Transverse colon (tissue), 4 donors: Measurements from ENCODE around the gene MDC1. TPM values are rescaled to one million over a fixed set of nuclear protein-coding genes. Genes with fewer than 3 reads are reported as not detected.

Source experiments
- DNase-seq: peaks from one replicate; pipeline ENCODE4 v3.0.0-alpha.2; 2019
- H3K27ac ChIP-seq, 4 donors: fragments of 200-600 bp; sonication (generic); 2 replicates each; pipeline ENCODE4 v1.5.1; 2016 to 2018; ENCODE audit warnings: inconsistent platforms in 4 of 4
- H3K27me3 ChIP-seq: fragments of 200-600 bp; sonication (generic); 2 replicates; pipeline ENCODE4 v1.5.1; 2017; ENCODE audit warnings: inconsistent platforms
- H3K36me3 ChIP-seq, 4 donors: fragments of 200-600 bp; sonication (generic); 2 replicates each; pipeline ENCODE4 v1.5.1; 2017 to 2019; ENCODE audit warnings: inconsistent platforms in 4 of 4
- H3K4me1 ChIP-seq, 4 donors: fragments of 200-600 bp; sonication (generic); 2 replicates each; pipeline ENCODE4 v1.5.1; 2017 to 2020; ENCODE audit warnings: inconsistent platforms in 4 of 4
- H3K4me3 ChIP-seq, 4 donors: fragments of 200-600 bp; sonication (generic); 1 replicate in 1 of 4; 2 replicates in 3 of 4; pipeline versions ENCODE4 v1.5.1 to v1.6.1; 2017 to 2019; ENCODE audit warnings: inconsistent platforms in 4 of 4
- H3K9me3 ChIP-seq, 2 donors: fragments of 200-600 bp; sonication (generic); 2 replicates each; pipeline ENCODE4 v1.5.1; 2017 to 2019; ENCODE audit warnings: inconsistent platforms in 2 of 2
- EP300 ChIP-seq: sonication (generic); formaldehyde crosslinking; IDR thresholded peaks from one replicate; pipeline ENCODE4 v1.6.1; 2017; ENCODE audit warnings: antibody characterized with exemption, low read depth
- POLR2A ChIP-seq: fragments of 450-650 bp; IDR thresholded peaks from one replicate; pipeline ENCODE4 v1.6.1; 2016; ENCODE audit warnings: antibody characterized with exemption, mild to moderate bottlenecking, moderate library complexity
- POLR2AphosphoS5 ChIP-seq, 3 donors: sonication (generic); formaldehyde crosslinking; IDR thresholded peaks; one replicate each; pipeline ENCODE4 v1.6.1; 2016; ENCODE audit warnings: antibody characterized with exemption in 3 of 3
- WGBS, 2 donors: methylation state at CpG; one replicate each; pipeline ENCODE4 v1.1.5; 2018; ENCODE audit warnings: low coverage in 1 of 2; 5-methylcytosine and 5-hydroxymethylcytosine counted together
- in situ Hi-C, 4 donors: fragments of 200-750 bp; cut with MboI; loops; one replicate each; pipeline versions ENCODE4 v1.15.0 to v1.15.1; 2017; ENCODE audit warnings: low sequenced_read_pairs in 3 of 4, low pct_ligation_motif_present in 1 of 4, low pct_unique_long_range_greater_than_20kb in 1 of 4
- intact Hi-C: fragments of 100-400 bp; cut with DNase I; formaldehyde crosslinking; loops from one replicate; pipeline ENCODE4 v1.15.1; 2023; ENCODE audit warnings: low total_unique reads
- total RNA-seq, 4 donors: library from RNA; depleted of rRNA; stranded (reverse); fragments of >200 nt; gene quantifications; one replicate each; pipeline ENCODE4 v1.1.0, GENCODE V29; 2016
- TF ChIP-seq, protein P1 (sequence below), 5 experiments: fragments of 200-600 bp in 3 of 5; fragments of 450-650 bp in 2 of 5; sonication (generic) in 3 of 5; IDR thresholded peaks; 1 replicate in 2 of 5; 2 replicates in 3 of 5; pipeline ENCODE4 v1.5.1; 2016 to 2017; ENCODE audit warnings: antibody characterized with exemption in 5 of 5, inconsistent platforms in 3 of 5, mild to moderate bottlenecking in 2 of 5, moderate library complexity in 1 of 5

MDC1 gene
- total RNA-seq, 4 donors from 2014 or later: 3.1 to 13.5 (median 9.7) TPM

DNA sequence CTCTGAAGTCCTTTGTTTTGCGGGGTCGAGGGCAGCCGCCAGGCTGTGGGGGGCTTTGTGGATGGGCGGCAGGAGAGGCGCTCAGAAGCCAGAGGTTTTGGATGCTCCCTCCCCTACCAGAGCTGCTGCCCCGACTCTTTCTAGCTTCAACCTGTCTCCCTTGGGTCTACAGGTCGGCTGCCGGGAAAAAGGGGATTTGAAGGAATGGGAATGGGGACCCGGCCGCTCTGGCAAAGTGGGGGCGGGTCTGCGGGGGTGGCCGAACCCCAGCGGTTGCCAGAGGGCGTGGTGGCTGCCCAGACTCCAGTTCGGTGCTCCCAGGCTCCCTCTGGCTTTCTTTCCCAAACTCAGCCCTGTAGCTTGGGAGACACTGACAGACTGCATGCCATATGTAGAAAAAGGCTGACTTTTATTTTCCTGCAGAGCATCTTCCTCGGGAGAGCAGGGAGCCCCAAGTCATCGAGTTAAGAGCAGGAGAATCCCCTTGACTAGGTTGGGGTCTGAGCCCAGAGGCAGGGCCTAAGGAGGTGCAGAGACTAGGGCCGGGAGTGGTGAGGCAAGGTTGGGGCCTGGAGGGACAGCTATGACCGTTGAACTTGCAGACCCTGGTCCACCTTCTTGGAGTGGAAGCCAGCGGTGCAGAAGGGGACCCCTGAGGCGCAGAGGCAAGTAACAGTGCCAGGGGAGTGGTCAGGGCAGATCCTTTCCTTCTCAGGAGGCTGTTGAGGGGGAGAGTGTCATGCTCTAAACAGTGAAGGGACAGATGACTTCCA lies 29.2 kb downstream of the MDC1 start:
- peak overlapping the region; percentile 63 to 81 (median 68) for H3K4me3 ChIP-seq
- in situ Hi-C loops (no loop called here), intact Hi-C loops (loop anchor here (2.0 to 5.0 kb wide), 2 partner anchors 29 to 71 kb away; partner anchors contain the start of genes MDC1, MRPS18B and PPP1R10)
- H3K27ac ChIP-seq: peak overlapping the region; percentile 93 to 99 (median 96)
- H3K9me3 ChIP-seq: no peaks in the 10 kb centered on the region
- H3K27me3 ChIP-seq: no peaks in the 10 kb centered on the region
- H3K36me3 ChIP-seq: no peaks in the 10 kb centered on the region
- peaks cover 6 to 73% (median 33%) of the 10 kb centered on the region in 4 donors for H3K4me1 ChIP-seq
- 22% methylated on average over 18 of the region's 22 CpGs; no CpG with 5 or more reads in 1 of the 2 donors for WGBS, 2 donors
- TF ChIP-seq, protein P1, sequence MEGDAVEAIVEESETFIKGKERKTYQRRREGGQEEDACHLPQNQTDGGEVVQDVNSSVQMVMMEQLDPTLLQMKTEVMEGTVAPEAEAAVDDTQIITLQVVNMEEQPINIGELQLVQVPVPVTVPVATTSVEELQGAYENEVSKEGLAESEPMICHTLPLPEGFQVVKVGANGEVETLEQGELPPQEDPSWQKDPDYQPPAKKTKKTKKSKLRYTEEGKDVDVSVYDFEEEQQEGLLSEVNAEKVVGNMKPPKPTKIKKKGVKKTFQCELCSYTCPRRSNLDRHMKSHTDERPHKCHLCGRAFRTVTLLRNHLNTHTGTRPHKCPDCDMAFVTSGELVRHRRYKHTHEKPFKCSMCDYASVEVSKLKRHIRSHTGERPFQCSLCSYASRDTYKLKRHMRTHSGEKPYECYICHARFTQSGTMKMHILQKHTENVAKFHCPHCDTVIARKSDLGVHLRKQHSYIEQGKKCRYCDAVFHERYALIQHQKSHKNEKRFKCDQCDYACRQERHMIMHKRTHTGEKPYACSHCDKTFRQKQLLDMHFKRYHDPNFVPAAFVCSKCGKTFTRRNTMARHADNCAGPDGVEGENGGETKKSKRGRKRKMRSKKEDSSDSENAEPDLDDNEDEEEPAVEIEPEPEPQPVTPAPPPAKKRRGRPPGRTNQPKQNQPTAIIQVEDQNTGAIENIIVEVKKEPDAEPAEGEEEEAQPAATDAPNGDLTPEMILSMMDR (IDR thresholded peaks at IDR 0.05): no peak
- no peak for TF ChIP-seq POLR2A
- no peak for TF ChIP-seq EP300
- TF ChIP-seq POLR2AphosphoS5 (IDR thresholded peaks at IDR 0.05): no peak
- no peak for DNase-seq

DNA sequence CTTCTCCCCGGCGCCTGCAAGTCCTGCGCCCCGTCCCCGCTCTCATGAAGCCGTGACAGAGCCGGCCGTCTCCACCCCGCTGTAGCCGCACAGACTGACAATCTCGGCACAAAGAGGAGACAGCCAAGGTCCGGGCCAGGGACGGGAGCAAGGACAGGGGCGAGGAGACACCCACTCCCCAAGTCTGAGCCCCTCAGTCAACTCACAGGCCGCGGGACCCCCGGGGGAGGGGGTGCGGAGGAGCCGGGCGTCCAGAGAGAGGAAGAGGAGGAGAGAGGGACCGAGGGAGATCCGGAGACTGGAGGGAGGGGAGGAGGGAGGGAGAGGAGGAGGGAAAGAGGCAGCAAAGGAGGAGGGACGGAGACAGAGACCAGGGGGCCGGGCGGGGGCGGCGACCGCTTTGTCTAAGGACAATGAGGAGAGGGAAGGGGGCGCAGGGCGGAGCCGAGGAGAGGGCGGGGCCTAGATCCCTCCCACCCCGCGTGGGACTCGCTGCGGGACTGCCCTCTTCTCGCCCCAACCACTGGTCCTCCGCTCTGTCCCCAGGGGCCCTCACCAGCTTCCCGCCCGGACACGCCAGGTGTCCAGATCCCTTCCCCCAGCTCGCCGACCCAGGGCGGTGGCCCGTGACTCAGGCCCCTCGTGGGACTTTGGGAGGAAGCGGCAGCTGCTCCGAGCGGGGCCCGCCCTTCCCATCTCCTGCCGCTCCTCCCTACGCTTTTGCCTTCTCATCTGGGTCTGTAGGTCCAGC lies 30.0 kb downstream of the MDC1 start:
- Histone ChIP-seq H3K27me3 (no peaks in the 10 kb centered on the region), H3K4me1 (peaks cover 6 to 80% (median 34%) of the 10 kb centered on the region in 4 donors), H3K27ac (peak overlapping the region; percentile 93 to 99 (median 96)), H3K9me3 (no peaks in the 10 kb centered on the region), H3K36me3 (no peaks in the 10 kb centered on the region), H3K4me3 (peak overlapping the region; percentile 63 to 81 (median 68))
- WGBS, 2 donors: 0% methylated on average over 1 to 51 of the region's 52 CpGs
- intact Hi-C loops (loop anchor here (2.0 to 5.0 kb wide), 2 partner anchors 30 to 70 kb away; partner anchors contain the start of genes MDC1, MRPS18B and PPP1R10), in situ Hi-C loops (no loop called here)
- TF ChIP-seq, protein P1 (IDR thresholded peaks at IDR 0.05): no peak
- no peak for TF ChIP-seq POLR2A
- TF ChIP-seq EP300: peak; percentile 60
- TF ChIP-seq POLR2AphosphoS5 (IDR thresholded peaks at IDR 0.05): peak; percentile 79 to 91 (median 88)
- DNase-seq: peak; percentile 90

DNA sequence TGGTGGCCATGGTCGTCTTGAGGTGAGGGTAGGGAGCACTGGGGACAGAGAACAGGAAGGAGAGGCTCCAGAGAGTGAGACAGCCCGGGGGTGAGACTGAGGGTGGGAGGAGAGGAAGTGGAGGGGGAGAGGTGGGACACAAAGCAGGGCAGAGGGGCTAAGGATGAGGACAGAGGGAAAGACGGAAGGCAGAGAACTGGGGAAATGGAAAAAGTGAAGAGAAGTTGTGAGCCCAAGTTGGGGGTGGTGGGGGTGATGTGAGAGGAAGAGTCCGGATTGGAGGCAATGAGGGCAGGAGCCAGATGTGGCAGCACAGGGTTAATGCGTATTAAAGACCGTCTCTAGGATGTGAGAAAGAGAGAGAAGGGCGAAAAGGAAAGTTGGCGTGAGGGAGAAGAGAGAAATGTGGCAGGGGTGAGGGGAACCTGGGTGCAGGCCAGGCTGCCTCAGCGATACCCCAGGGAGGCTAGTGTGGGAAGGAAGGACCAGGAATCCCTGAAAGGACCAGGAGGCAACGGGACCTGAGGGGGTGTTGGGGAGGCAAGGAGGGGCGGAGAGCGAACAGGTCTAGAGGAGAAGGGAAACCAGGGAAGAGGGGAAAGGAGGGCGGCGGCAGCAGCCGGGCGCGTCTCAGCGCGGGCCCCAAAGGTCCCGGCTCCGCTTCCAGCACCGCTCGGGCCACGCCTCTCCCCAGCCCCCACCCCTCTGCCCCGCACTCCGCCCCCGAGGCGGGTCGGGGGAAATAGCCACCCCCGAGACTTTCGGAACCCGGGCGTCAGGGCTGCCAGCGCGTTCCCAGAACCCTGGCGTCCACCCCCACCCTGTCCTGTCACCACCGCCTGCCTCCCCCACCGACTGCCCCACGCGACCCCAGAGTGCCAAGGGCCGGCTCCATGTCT lies 30.8 kb downstream of the MDC1 start, which contains the start of gene PPP1R18:
TSS of gene PPP1R18 (minus strand) at position 637 of the 899 bp plus-strand sequence. CDS start at position 10, 627 bp downstream.
- Histone ChIP-seq H3K4me1 (peaks cover 6 to 83% (median 35%) of the 10 kb centered on the region in 4 donors), H3K9me3 (no peaks in the 10 kb centered on the region), H3K27me3 (no peaks in the 10 kb centered on the region), H3K4me3 (peak within 1 kb of the TSS; percentile 63 to 81 (median 68)), H3K36me3 (no peaks in the 10 kb centered on the region), H3K27ac (peak within 1 kb of the TSS; percentile 93 to 99 (median 96))
- intact Hi-C loops: loop anchor here (2.0 to 5.0 kb wide), 2 partner anchors 31 to 69 kb away; partner anchors contain the start of genes MDC1, MRPS18B and PPP1R10
- peak; percentile 85 for DNase-seq
- in situ Hi-C loops: no loop called here
- 3 to 7% methylated on average over 8 to 28 of the region's 41 CpGs for WGBS, 2 donors
- TF ChIP-seq POLR2A (peak; percentile 45), EP300 (no peak), POLR2AphosphoS5 (IDR thresholded peaks at IDR 0.05) (peak; percentile 47 to 82 (median 70))
